Measurements from ENCODE around the gene SUSD1.
"Not testable (repeated sequence)": the region's sequence is repeated elsewhere in the genome, so short reads cannot be mapped to it uniquely, and the experiment has no call there.

The SUSD1 gene

GRCh38 chr9:112094948-112095681, 80.0 kb downstream of the SUSD1 start:
- peak; percentile 42 for DNase-seq (ENCODE audit: low read depth)

GRCh38 chr9:112094241-112094640, 80.9 kb downstream of the SUSD1 start:
- DNase-seq (ENCODE audit: low read depth): no peak

DNA sequence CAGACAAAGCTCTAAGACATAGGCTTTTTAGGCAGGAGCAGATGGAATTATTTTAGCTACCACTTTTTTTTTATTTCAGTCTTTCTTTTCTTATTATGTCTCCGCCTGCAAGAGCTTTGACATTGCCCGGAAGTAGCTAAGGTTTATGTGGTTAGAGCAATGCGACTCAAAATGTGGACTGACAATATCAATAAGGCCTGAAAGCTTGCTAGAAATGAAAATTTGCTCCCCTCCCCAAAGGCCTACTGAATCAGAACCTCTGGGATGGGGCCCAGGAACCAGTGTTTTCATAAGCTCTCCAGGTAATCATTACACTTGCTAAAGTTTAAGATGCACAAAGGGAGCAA, 81.3 kb downstream of the SUSD1 start:
- no peak for DNase-seq (ENCODE audit: low read depth)

GRCh38 chr9:112093147-112093869, 81.8 kb downstream of the SUSD1 start:
- peak; percentile 47 for DNase-seq (ENCODE audit: low read depth)

DNA sequence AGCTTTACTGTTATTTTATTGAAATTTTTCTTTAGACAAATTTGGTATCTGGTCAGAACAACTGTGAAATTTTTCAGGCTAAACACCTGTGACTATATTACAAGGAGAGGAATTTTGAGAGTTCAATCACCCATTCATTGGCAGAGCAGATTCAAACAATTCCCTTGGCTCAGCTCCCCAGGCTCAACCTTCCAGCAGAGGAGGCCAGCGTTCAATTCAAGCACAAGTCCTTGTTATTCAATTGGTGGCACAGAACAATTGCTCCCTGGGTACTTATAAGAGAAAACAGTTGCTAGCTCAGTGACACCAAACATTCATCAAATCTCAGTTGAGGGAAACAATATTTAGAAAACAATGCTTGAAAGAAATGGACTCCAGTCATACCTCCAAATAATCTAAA, 83.3 kb downstream of the SUSD1 start:
- DNase-seq (ENCODE audit: low read depth): no peak

GRCh38 chr9:112087506-112087905, 87.6 kb downstream of the SUSD1 start:
- DNase-seq (ENCODE audit: low read depth): no peak

- DNase-seq (ENCODE audit: low read depth): no peak
Observed at GRCh38 chr9:112086627-112087026, 88.5 kb downstream of the SUSD1 start.

DNA sequence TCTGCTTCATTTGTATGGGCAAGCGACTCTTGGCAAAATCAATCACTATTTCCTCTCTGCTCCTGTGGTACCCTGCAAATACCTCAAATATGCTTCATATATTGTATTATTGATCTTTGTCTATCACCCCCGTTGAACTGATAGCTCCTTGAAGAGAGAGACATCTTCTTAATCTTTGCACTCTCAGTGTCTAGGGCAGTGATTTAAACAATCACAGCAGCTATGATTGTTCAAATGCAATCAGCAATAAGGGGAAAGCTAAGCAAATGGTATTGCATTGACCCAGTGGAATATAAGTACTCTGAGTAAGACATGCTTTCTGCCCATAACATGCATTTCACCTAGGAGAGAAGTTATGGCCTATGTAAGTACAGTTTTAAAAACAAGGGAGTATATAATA, 90.2 kb downstream of the SUSD1 start:
- DNase-seq (ENCODE audit: low read depth): no peak

DNA sequence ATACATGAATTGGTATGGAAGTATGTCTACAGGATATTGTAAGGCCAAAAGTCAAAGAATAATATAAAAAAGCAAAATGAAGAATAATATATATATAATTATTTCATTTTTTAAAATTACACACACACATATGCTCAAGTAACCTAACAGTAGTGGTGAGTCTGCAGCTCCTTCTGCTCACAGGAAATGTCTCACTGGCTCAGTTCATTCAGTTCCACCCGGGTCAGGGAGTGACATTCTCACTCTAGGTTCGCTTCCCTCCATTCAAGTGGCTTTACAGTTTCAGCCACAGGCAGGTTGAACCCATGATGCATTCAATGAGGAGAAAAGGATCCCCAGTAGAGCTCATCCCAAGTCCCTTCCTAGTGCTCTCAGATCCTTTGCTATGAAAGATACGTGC, 90.8 kb downstream of the SUSD1 start:
- no peak for DNase-seq (ENCODE audit: low read depth)

- no peak for DNase-seq (ENCODE audit: low read depth)
Observed at GRCh38 chr9:112081918-112082729, 93.0 kb downstream of the SUSD1 start.

- DNase-seq (ENCODE audit: low read depth): no peak
Observed at GRCh38 chr9:112080831-112081542, 94.1 kb downstream of the SUSD1 start.

DNA sequence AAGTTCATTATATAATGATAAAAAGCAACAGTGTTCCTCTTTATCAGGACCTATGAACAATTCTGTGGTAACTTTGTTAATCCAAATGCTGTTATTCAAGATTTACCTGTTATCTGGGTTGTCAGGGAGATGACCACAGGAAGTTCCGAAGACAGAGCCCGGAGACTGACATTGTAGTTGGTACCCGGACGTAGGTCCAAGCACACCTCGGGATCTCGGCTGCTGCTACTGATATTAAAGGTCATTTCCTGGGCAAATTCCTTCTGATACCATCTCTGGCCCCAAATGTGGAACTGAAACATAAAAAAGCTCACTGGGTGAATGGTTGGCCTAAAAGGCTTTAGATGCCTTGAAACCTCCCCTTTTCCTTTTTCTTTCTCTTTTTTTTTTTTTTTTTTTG, 96.7 kb downstream of the SUSD1 start:
- no peak for DNase-seq (ENCODE audit: low read depth)

GRCh38 chr9:112076814-112077213, 98.3 kb downstream of the SUSD1 start:
- DNase-seq (ENCODE audit: low read depth): no peak

DNA sequence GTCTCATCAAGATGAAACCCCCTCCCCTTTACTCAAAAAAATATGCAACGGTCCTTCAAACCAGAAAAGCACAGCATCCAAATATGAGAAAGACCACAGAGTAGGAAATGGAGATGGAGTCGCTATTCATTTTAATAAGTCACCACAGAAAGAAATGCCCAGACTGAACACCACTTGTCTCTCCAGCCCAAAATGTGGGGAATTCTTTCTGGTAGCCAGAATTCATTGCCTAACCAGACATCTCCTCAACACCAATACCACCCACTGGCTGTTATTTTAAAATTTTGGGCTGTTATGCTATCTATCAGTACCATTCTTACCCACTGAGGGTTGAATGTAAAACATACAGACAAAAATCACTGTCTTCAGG, 100.1 kb downstream of the SUSD1 start:
- no peak for DNase-seq (ENCODE audit: low read depth)

DNA sequence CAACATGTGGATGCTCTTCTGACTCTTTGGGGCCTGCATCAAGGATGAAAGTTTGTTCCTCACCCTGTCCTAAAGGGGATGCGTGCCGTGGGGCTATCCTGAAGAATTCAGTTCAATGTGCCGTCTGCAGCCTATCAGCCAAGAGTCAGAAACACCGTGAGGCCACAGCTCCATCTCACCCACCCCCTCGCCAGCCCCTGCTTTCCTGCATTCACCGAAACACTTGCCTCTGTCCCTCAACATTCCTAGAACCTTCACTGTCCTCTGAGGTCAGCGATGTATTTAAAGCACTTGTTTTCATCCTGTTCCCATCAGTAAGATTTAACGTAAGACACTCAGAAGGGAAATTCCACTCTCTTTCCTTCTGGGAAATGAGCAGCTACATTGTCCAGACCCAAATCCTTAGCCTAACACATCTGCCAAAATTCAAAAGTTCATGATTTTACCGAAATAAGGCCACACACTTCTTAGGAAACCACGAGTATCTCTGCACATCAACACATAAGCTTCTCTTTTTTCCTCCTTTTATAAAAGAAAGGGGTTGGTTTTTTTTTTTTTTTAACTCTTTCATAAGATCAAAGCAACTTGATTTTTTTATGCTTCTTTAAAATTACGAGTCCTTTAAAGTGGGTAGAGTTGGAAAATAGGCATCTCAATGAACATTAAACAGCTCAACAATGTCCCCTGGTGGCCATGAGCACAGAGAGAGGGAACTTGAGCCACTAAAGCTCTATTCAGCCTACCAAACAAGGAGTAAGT, 100.7 kb downstream of the SUSD1 start:
- peak; percentile 29 for DNase-seq (ENCODE audit: low read depth)

- DNase-seq (ENCODE audit: low read depth): not testable (repeated sequence)
Observed at GRCh38 chr9:112073639-112074173, 101.4 kb downstream of the SUSD1 start.

GRCh38 chr9:112072721-112073638, 102.1 kb downstream of the SUSD1 start:
- DNase-seq (ENCODE audit: low read depth): no peak

GRCh38 chr9:112069318-112070169, 105.6 kb downstream of the SUSD1 start:
- no peak for DNase-seq (ENCODE audit: low read depth)

Measured in CMK (cell line).